Measurements from ENCODE around the gene FGFR3.

The FGFR3 gene

DNA sequence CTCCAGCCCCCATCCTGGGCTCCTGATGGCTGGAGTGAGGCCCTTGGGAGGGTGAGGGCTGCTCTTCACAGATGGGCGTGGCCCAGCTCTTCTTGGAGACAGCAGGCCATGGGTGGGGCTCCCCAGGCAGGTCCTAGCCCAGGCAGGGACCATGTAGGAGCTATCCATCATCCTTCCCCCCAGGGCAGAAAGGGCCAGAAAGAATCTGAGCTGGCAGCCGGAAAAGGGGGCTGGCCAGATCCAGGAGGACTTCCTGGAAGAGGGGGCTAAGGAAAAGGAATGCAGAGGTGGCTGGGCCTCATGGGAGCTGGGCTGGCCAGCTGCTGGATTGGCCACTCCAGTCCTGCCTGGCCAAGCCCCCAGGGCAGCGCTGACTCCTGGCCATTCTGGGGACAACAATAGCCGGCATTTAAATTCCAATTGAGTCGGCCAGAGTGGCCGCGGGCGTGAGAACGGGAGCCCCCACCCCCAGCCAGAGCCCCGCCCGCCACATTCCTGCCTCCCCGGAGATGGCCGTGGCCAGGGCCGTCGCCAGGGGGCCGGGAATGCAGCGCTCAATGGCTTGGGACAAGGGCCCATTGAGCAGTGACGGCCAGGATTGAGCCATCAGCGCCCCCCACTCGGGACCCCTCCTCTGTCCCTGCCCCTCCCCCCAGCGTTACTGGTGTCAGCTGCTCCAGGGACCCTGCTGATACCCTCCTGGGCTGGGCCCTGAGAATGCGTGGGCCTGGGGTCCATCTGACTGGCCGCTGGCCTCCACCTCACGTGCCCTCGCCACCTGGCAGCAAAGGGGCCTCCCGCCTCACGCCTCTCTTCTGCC, 15.1 kb upstream of the FGFR3 start:
- Histone ChIP-seq H3K27me3 (replicated peaks; ENCODE audit: control insufficient read depth, insufficient read depth, low read length, poor library complexity, severe bottlenecking) (no peaks in the 10 kb centered on the region), H3K4me3 (ENCODE audit: insufficient read depth, low read depth, low read length, poor library complexity, severe bottlenecking) (no peak overlapping the region), H3K36me3 (ENCODE audit: control insufficient read depth, insufficient read depth, low read length) (no peaks in the 10 kb centered on the region), H3K4me1 (ENCODE audit: control insufficient read depth, insufficient read depth, low read length, poor library complexity, severe bottlenecking) (no peaks in the 10 kb centered on the region), H3K9me3 (ENCODE audit: control insufficient read depth, low read length) (no peaks in the 10 kb centered on the region), H3K27ac (ENCODE audit: insufficient read depth, low read length, poor library complexity, severe bottlenecking) (no peak overlapping the region)
- no peak for DNase-seq

DNA sequence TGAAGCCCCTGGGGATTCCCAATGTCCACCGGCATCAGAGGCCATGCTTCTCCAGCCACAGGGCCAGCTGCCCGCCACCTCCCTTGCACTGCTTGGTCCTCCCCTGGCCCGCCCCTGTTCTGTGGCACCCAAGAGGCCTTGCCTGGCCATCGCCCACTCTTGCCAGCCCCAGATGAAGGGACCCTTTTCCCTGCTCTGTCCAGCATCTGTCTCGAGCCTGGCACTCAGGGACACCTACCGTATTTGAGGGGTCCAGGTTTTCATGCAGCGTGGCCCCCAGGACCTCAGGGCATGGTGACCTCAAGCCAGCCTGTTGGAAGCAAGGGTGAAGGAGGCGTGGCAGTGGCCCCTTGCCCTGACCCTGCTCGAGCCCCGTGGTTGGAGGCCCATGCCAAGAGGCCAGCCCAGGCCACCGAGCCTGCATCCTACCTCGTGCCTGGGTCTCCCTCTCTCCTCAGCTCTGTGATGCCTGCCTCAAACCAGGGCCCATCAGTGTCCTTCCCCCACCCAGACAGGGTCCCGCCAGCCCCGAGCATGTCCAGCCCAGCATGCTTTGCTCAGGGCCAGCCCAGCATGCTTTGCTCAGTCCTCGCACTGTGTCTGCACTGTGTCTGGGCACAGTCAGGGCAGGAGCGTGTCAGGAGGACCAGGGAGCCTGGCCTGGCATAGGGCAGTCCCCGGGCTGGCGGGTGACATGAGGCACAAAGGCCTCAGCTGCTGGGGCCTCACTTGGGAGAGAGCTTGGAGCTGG, 14.3 kb upstream of the FGFR3 start:
- Histone ChIP-seq H3K9me3 (ENCODE audit: control insufficient read depth, low read length) (no peaks in the 10 kb centered on the region), H3K27ac (ENCODE audit: insufficient read depth, low read length, poor library complexity, severe bottlenecking) (no peak overlapping the region), H3K4me1 (ENCODE audit: control insufficient read depth, insufficient read depth, low read length, poor library complexity, severe bottlenecking) (no peaks in the 10 kb centered on the region), H3K27me3 (replicated peaks; ENCODE audit: control insufficient read depth, insufficient read depth, low read length, poor library complexity, severe bottlenecking) (no peaks in the 10 kb centered on the region), H3K36me3 (ENCODE audit: control insufficient read depth, insufficient read depth, low read length) (no peaks in the 10 kb centered on the region), H3K4me3 (ENCODE audit: insufficient read depth, low read depth, low read length, poor library complexity, severe bottlenecking) (no peak overlapping the region)
- DNase-seq, result no peak

DNA sequence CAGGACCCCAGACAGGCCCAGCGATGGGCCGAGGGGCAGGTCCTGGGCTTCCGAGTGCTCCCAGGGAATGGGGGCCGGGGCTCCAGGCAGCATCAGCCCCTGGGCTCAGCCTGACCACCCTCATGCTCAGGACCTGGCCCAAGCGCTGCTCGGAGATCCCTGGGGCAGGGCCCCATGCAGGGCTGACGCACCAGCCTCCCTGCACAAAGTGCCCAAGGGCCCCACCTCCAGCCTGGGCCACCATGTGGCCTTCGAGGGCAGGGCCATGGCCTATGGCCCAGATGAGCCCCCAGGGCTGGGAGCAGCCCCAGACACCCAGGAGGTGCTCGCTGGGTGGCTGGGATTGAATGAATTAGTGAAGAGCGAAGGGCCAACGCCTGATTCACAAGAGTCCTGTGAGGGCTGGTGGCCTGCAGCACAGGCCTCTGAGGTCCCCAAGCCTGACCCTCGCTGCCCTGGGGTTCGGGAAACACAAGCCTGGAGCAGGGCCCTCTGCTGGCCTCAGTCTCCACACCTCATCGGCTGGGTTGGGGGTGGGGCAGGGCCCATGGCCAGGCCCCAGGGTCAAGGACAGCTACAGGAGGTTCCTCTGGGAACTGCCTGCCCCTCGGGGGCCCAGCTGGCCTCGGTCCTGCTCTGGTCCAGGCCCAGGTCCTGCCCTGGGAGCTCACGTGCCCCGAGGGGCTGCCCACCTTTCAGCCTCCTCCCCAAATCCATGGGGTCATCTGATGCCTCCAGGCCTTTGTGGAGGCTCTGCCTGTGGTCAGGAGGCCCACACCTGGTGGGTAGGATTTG, 13.3 kb upstream of the FGFR3 start:
- no peak for DNase-seq

DNA sequence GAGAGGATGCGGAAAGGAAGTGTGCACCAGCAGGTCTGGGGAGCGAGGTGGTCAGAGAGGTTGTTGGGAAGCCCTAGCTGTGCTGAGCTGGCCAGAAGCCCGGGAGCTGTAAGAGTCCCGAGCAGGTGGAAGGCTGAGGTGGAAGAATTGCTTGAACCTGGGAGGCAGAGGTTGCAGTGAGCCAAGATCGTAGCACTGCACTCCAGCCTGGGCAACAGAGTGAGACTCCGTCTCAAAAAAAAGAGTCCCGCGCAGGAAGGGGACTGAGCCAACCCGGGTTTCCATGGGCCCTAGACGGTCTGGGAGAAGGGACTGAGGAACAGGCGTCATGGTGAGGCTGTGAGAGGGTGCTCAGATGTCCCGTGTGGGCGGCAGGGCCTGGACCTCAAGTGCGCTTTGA, 12.7 kb upstream of the FGFR3 start:
- Histone ChIP-seq H3K27me3 (replicated peaks; ENCODE audit: control insufficient read depth, insufficient read depth, low read length, poor library complexity, severe bottlenecking) (no peaks in the 10 kb centered on the region), H3K4me1 (ENCODE audit: control insufficient read depth, insufficient read depth, low read length, poor library complexity, severe bottlenecking) (no peaks in the 10 kb centered on the region), H3K36me3 (ENCODE audit: control insufficient read depth, insufficient read depth, low read length) (no peaks in the 10 kb centered on the region), H3K9me3 (ENCODE audit: control insufficient read depth, low read length) (no peaks in the 10 kb centered on the region), H3K27ac (ENCODE audit: insufficient read depth, low read length, poor library complexity, severe bottlenecking) (no peak overlapping the region), H3K4me3 (ENCODE audit: insufficient read depth, low read depth, low read length, poor library complexity, severe bottlenecking) (no peak overlapping the region)
- no peak for DNase-seq

More for the DNA sequence above, 13.3 kb upstream of the FGFR3 start:
- Histone ChIP-seq H3K4me1 (ENCODE audit: control insufficient read depth, insufficient read depth, low read length, poor library complexity, severe bottlenecking) (no peaks in the 10 kb centered on the region), H3K9me3 (ENCODE audit: control insufficient read depth, low read length) (no peaks in the 10 kb centered on the region), H3K4me3 (ENCODE audit: insufficient read depth, low read depth, low read length, poor library complexity, severe bottlenecking) (no peak overlapping the region), H3K27ac (ENCODE audit: insufficient read depth, low read length, poor library complexity, severe bottlenecking) (no peak overlapping the region), H3K27me3 (replicated peaks; ENCODE audit: control insufficient read depth, insufficient read depth, low read length, poor library complexity, severe bottlenecking) (no peaks in the 10 kb centered on the region), H3K36me3 (ENCODE audit: control insufficient read depth, insufficient read depth, low read length) (no peaks in the 10 kb centered on the region)

DNA sequence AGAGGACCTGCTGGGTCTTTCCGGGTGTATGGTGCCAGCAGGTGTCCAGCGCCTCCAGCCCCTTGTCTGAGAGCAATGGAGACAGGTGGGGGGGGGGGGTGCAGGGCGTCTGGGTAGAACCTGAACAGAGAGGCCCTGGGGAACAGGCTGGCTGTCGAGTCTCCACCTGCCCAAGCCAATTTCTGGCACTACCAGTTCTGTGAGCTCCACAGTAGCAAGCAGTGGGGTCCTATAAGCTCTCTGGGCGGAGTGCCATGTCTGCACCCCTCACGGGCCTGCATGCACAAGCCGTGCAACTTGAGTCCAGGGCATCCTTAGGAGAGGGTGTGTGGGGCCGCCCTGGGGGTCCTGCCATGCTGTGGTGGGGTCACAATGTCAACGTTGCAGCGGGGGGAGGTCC, 10.1 kb upstream of the FGFR3 start:
- no peaks in the 10 kb centered on the region for H3K4me1 ChIP-seq (ENCODE audit: control insufficient read depth, insufficient read depth, low read length, poor library complexity, severe bottlenecking)
- no peaks in the 10 kb centered on the region for H3K36me3 ChIP-seq (ENCODE audit: control insufficient read depth, insufficient read depth, low read length)
- H3K4me3 ChIP-seq (ENCODE audit: insufficient read depth, low read depth, low read length, poor library complexity, severe bottlenecking), result no peak overlapping the region
- H3K9me3 ChIP-seq (ENCODE audit: control insufficient read depth, low read length), result no peaks in the 10 kb centered on the region
- no peak for DNase-seq
- H3K27me3 ChIP-seq (replicated peaks; ENCODE audit: control insufficient read depth, insufficient read depth, low read length, poor library complexity, severe bottlenecking), result no peaks in the 10 kb centered on the region
- H3K27ac ChIP-seq (ENCODE audit: insufficient read depth, low read length, poor library complexity, severe bottlenecking), result no peak overlapping the region

DNA sequence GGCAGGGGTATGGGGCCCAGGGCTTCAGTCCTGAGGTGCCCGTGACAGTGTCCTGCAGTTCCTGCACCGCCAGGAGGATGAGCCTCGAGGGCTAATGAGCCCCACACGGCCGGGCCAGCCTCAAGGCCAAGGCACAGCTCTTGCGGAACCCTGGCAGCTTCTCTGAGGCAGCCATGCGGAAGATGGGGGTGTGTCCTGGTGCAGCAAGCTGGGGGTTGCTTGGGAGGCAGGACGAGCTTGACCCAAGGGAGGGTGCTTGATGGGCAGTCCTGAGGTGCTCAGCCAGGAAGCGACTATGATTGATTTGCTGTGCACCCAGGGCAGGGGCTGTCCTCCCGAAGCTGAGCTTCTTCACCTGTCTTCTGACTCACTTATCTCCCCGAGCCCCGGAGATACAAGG, 9.1 kb upstream of the FGFR3 start:
- H3K27me3 ChIP-seq (replicated peaks; ENCODE audit: control insufficient read depth, insufficient read depth, low read length, poor library complexity, severe bottlenecking), result no peaks in the 10 kb centered on the region
- H3K4me1 ChIP-seq (ENCODE audit: control insufficient read depth, insufficient read depth, low read length, poor library complexity, severe bottlenecking), result no peaks in the 10 kb centered on the region
- no peaks in the 10 kb centered on the region for H3K36me3 ChIP-seq (ENCODE audit: control insufficient read depth, insufficient read depth, low read length)
- H3K4me3 ChIP-seq (ENCODE audit: insufficient read depth, low read depth, low read length, poor library complexity, severe bottlenecking), result no peak overlapping the region
- no peaks in the 10 kb centered on the region for H3K9me3 ChIP-seq (ENCODE audit: control insufficient read depth, low read length)
- no peak for DNase-seq
- H3K27ac ChIP-seq (ENCODE audit: insufficient read depth, low read length, poor library complexity, severe bottlenecking), result no peak overlapping the region

DNA sequence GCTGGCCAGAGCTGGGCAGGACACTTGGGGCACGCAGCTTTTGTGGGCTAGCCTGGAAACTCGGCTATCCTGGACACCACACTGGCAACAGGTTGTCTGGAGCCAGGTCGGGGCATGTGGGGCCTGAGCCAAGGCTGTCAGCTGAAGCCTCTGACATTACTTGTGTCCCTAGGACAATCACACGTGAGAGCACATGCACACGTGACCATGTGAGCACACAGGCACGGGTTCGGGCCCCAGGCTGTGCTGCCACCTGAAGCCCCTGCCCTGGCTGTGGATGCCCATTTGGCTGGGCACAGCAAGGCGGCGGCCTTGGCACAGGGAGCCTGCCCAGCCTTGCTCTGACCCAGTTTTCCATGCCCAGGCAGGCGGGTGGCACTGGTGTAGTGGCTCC, 8.7 kb upstream of the FGFR3 start:
- Histone ChIP-seq H3K36me3 (ENCODE audit: control insufficient read depth, insufficient read depth, low read length) (no peaks in the 10 kb centered on the region), H3K4me1 (ENCODE audit: control insufficient read depth, insufficient read depth, low read length, poor library complexity, severe bottlenecking) (no peaks in the 10 kb centered on the region), H3K9me3 (ENCODE audit: control insufficient read depth, low read length) (no peaks in the 10 kb centered on the region), H3K27me3 (replicated peaks; ENCODE audit: control insufficient read depth, insufficient read depth, low read length, poor library complexity, severe bottlenecking) (no peaks in the 10 kb centered on the region), H3K4me3 (ENCODE audit: insufficient read depth, low read depth, low read length, poor library complexity, severe bottlenecking) (no peak overlapping the region), H3K27ac (ENCODE audit: insufficient read depth, low read length, poor library complexity, severe bottlenecking) (no peak overlapping the region)
- DNase-seq, result no peak

DNA sequence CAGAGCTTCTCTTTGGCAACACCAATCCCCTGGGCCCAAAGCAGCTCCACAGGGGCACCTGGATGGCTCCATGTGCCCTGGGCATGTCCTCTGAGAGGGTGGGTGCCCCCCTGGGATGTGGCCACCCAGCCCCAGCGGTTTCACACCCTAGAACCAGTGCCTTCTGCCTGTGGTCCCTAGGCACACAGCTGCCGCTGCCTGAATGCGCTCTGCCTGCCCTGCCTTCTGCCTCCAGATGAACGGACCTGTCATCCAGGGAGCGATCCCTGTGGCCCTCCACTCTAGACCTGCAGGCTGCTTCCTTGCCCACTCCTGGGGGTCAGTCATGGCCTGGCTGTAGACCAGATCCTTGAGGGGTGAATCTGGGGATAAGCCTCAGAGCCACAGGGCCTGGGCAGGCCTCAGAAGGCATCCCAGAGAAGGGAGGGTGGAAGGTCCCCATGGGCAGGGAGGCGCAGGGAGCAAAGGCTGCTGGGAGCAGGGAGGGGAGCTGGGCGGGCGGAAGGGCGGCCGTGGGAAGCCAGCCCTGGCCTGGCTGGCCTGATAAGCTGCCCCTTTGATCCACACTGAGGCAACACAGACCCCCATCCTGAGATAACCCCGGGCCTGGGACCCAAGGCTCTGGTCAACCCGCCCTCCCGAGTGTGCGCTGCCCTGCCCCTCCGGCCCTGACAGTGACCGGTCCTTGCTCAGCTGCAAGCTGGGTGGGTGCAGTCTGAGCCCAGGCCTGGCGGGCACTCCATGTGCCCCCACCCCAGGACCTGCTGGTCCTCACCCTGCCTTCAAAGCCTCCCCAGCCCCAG, 8.1 kb upstream of the FGFR3 start:
- Histone ChIP-seq H3K4me3 (ENCODE audit: insufficient read depth, low read depth, low read length, poor library complexity, severe bottlenecking) (no peak overlapping the region), H3K9me3 (ENCODE audit: control insufficient read depth, low read length) (no peaks in the 10 kb centered on the region), H3K4me1 (ENCODE audit: control insufficient read depth, insufficient read depth, low read length, poor library complexity, severe bottlenecking) (no peaks in the 10 kb centered on the region), H3K36me3 (ENCODE audit: control insufficient read depth, insufficient read depth, low read length) (no peaks in the 10 kb centered on the region), H3K27ac (ENCODE audit: insufficient read depth, low read length, poor library complexity, severe bottlenecking) (no peak overlapping the region), H3K27me3 (replicated peaks; ENCODE audit: control insufficient read depth, insufficient read depth, low read length, poor library complexity, severe bottlenecking) (no peaks in the 10 kb centered on the region)
- no peak for DNase-seq

DNA sequence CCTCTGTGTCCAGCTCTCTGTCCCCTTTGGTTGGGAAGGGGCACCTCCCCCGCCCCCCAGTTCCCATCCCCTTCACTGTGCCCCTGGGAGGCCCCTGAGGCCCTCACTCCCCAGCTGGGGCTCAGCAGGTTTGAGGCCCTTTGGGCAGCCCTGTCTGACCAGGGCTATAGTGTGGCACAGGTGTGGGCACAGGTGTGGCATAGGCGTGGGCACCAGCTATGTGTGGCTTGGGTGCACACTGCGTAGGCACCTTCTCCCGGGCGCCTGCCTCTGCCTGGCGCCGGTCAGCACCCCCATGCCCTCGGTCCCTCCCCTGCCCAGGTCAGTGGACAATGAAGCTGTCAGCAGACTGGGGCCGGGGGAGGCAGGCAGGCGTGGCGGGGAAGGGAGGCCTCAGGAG, 7.5 kb upstream of the FGFR3 start:
- H3K4me1 ChIP-seq (ENCODE audit: control insufficient read depth, insufficient read depth, low read length, poor library complexity, severe bottlenecking), result no peaks in the 10 kb centered on the region
- no peaks in the 10 kb centered on the region for H3K27me3 ChIP-seq (replicated peaks; ENCODE audit: control insufficient read depth, insufficient read depth, low read length, poor library complexity, severe bottlenecking)

More for the DNA sequence above, 7.5 kb upstream of the FGFR3 start:
- Histone ChIP-seq H3K4me3 (ENCODE audit: insufficient read depth, low read depth, low read length, poor library complexity, severe bottlenecking) (no peak overlapping the region), H3K27ac (ENCODE audit: insufficient read depth, low read length, poor library complexity, severe bottlenecking) (no peak overlapping the region), H3K36me3 (ENCODE audit: control insufficient read depth, insufficient read depth, low read length) (no peaks in the 10 kb centered on the region), H3K9me3 (ENCODE audit: control insufficient read depth, low read length) (no peaks in the 10 kb centered on the region)
- DNase-seq, result no peak

Data from effector memory CD4-positive, alpha-beta T cell (primary cell).